Nephron (organoid): ENCODE results near the gene TENM4.

ENCODE experiments used
- H3K27ac Mint-ChIP-seq, 3 experiments: 2 replicates each; pipeline ENCODE4 v1.8.0; 2020; ENCODE audit warnings: mixed read lengths in 3 of 3, mild to moderate bottlenecking in 2 of 3, moderate library complexity in 1 of 3
- H3K27me3 Mint-ChIP-seq: 2 replicates; pipeline ENCODE4 v1.8.0; 2021; ENCODE audit warnings: low read depth, mild to moderate bottlenecking, moderate library complexity, mixed read lengths
- H3K36me3 Mint-ChIP-seq: 2 replicates; pipeline ENCODE4 v1.8.0; 2020; ENCODE audit warnings: low read depth, mixed read lengths
- H3K4me1 Mint-ChIP-seq: 2 replicates; pipeline ENCODE4 v1.8.0; 2020; ENCODE audit warnings: mixed read lengths
- H3K4me3 Mint-ChIP-seq, 3 experiments: 2 replicates each; pipeline ENCODE4 v1.8.0; 2020; ENCODE audit warnings: mild to moderate bottlenecking in 3 of 3, mixed read lengths in 3 of 3, moderate library complexity in 2 of 3
- H3K9me3 Mint-ChIP-seq: 2 replicates; pipeline ENCODE4 v1.8.0; 2020; ENCODE audit warnings: mixed read lengths
- CTCF ChIP-seq, 3 experiments: fragments of 200-600 bp; sonication (generic); IDR thresholded peaks; one replicate each; pipeline ENCODE4 v1.5.0; 2021; ENCODE audit warnings: antibody characterized with exemption in 3 of 3; ENCODE audit not compliant: unreplicated experiment in 3 of 3

The TENM4 gene

GRCh38 chr11:79308429-79308828 lies 132.4 kb downstream of the TENM4 start:
- H3K4me1 Mint-ChIP-seq = peaks cover 34% of the 10 kb centered on the region
- H3K9me3 Mint-ChIP-seq = no peaks in the 10 kb centered on the region
- peaks cover 8% of the 10 kb centered on the region for H3K36me3 Mint-ChIP-seq
- no peak overlapping the region for H3K27ac Mint-ChIP-seq
- H3K27me3 Mint-ChIP-seq = no peaks in the 10 kb centered on the region
- no peak overlapping the region for H3K4me3 Mint-ChIP-seq
- no peak for TF ChIP-seq CTCF (IDR thresholded peaks at IDR 0.05; ENCODE audit: unreplicated experiment in 3 of 3)

- peak overlapping the region; percentile 19 to 74 (median 69) for H3K27ac Mint-ChIP-seq
- peaks cover 12% of the 10 kb centered on the region for H3K36me3 Mint-ChIP-seq
- no peaks in the 10 kb centered on the region for H3K27me3 Mint-ChIP-seq
- H3K9me3 Mint-ChIP-seq = no peaks in the 10 kb centered on the region
- no peak for TF ChIP-seq CTCF (IDR thresholded peaks at IDR 0.05; ENCODE audit: unreplicated experiment in 3 of 3)
- H3K4me1 Mint-ChIP-seq = peaks cover 18% of the 10 kb centered on the region
- no peak overlapping the region for H3K4me3 Mint-ChIP-seq
Measured at GRCh38 chr11:79304599-79305212, 136.1 kb downstream of the TENM4 start.

- no peak for TF ChIP-seq CTCF (IDR thresholded peaks at IDR 0.05; ENCODE audit: unreplicated experiment in 3 of 3)
- H3K27ac Mint-ChIP-seq = peak overlapping the region in 1 of 3 experiments; percentile 0
- H3K4me1 Mint-ChIP-seq = peaks cover 14% of the 10 kb centered on the region
- H3K4me3 Mint-ChIP-seq = no peak overlapping the region
- H3K27me3 Mint-ChIP-seq = no peaks in the 10 kb centered on the region
- H3K9me3 Mint-ChIP-seq = no peaks in the 10 kb centered on the region
- peaks cover 7% of the 10 kb centered on the region for H3K36me3 Mint-ChIP-seq
Measured at GRCh38 chr11:79296141-79296540, 144.7 kb downstream of the TENM4 start.

- Mint-ChIP-seq H3K4me3 (no peak overlapping the region), H3K36me3 (peaks cover 12% of the 10 kb centered on the region)
Measured at GRCh38 chr11:79294845-79295731, 145.7 kb downstream of the TENM4 start.

GRCh38 chr11:79291948-79292347 lies 148.9 kb downstream of the TENM4 start:
- no peak overlapping the region for H3K27ac Mint-ChIP-seq
- peaks cover 3% of the 10 kb centered on the region for H3K27me3 Mint-ChIP-seq
- no peaks in the 10 kb centered on the region for H3K9me3 Mint-ChIP-seq
- H3K36me3 Mint-ChIP-seq = peaks cover 18% of the 10 kb centered on the region
- no peak for TF ChIP-seq CTCF (IDR thresholded peaks at IDR 0.05; ENCODE audit: unreplicated experiment in 3 of 3)
- peaks cover 19% of the 10 kb centered on the region for H3K4me1 Mint-ChIP-seq
- no peak overlapping the region for H3K4me3 Mint-ChIP-seq

More at GRCh38 chr11:79294845-79295731, 145.7 kb downstream of the TENM4 start:
- Mint-ChIP-seq H3K27ac (no peak overlapping the region), H3K9me3 (no peaks in the 10 kb centered on the region), H3K4me1 (peaks cover 14% of the 10 kb centered on the region), H3K27me3 (no peaks in the 10 kb centered on the region)
- no peak for TF ChIP-seq CTCF (IDR thresholded peaks at IDR 0.05; ENCODE audit: unreplicated experiment in 3 of 3)
